ENCODE data around the gene DMRTB1.

Gene DMRTB1

DNA sequence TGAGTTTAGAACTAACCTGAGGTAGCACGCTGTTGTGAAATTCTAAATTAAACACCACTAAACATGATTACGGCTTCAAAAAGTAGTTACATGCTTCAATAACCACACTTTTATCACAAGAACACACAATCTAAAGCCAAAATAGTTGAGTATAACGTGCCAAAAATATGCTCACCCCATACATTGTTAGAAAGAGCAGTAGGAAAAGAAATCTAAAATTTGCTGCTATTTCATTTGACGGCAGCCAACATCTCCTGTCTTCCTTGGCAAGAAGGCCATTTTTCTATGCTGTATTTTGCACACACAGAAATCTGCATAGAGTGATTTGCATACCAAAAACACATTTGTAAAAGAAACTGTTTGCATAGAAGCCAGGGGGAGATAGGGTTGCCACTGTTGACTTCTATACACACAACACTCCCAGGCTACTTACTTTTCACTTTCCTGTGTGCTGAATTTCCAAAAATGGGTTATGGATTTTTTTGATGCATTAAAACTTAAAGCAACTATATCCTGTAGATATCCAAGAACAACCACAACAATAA, 42.9 kb upstream of the DMRTB1 start:
- no peaks in the 10 kb centered on the region for H3K9me3 ChIP-seq (ENCODE audit: control insufficient read depth, low read length)
- H3K27ac ChIP-seq (ENCODE audit: insufficient read depth, low read depth, low read length, poor library complexity, severe bottlenecking), result no peak overlapping the region
- 83% methylated on average over 4 of the region's 4 CpGs for WGBS, 2 experiments

DNA sequence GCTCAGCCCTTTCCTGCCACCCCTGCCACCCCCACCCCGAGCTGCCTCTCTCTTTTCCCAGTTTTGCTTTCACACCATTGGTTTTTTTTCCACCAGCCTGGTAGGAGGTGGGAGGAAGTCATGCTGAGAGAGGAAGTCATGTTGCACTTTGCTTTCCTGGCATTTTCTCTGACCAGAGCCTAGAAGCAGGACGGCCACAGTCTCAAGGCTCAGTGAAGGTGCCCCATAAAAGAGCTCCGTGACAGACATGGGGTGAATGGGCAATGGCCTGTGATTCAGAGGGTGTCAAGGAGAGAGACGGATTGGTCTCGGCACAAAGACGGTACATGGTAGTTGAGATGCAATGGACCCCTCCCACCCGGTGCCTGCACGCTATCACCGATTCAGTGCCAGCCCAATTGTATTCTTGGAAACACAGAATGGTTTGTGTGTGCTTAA, 42.1 kb upstream of the DMRTB1 start:
- 30 to 44% methylated on average over 9 of the region's 9 CpGs for WGBS, 2 experiments
- Histone ChIP-seq H3K27me3 (ENCODE audit: control insufficient read depth, insufficient read depth, low read length, poor library complexity, severe bottlenecking) (no peaks in the 10 kb centered on the region), H3K4me3 (ENCODE audit: insufficient read depth, low read depth, low read length) (no peak overlapping the region), H3K36me3 (ENCODE audit: control insufficient read depth, insufficient read depth, low read length) (no peaks in the 10 kb centered on the region), H3K4me1 (ENCODE audit: control insufficient read depth, insufficient read depth, low read length) (peaks cover 11% of the 10 kb centered on the region), H3K9me3 (ENCODE audit: control insufficient read depth, low read length) (no peaks in the 10 kb centered on the region), H3K27ac (ENCODE audit: insufficient read depth, low read depth, low read length, poor library complexity, severe bottlenecking) (no peak overlapping the region)

More for the DNA sequence above, 42.9 kb upstream of the DMRTB1 start:
- H3K36me3 ChIP-seq (ENCODE audit: control insufficient read depth, insufficient read depth, low read length), result no peaks in the 10 kb centered on the region
- no peaks in the 10 kb centered on the region for H3K27me3 ChIP-seq (ENCODE audit: control insufficient read depth, insufficient read depth, low read length, poor library complexity, severe bottlenecking)
- peaks cover 11% of the 10 kb centered on the region for H3K4me1 ChIP-seq (ENCODE audit: control insufficient read depth, insufficient read depth, low read length)
- no peak overlapping the region for H3K4me3 ChIP-seq (ENCODE audit: insufficient read depth, low read depth, low read length)

DNA sequence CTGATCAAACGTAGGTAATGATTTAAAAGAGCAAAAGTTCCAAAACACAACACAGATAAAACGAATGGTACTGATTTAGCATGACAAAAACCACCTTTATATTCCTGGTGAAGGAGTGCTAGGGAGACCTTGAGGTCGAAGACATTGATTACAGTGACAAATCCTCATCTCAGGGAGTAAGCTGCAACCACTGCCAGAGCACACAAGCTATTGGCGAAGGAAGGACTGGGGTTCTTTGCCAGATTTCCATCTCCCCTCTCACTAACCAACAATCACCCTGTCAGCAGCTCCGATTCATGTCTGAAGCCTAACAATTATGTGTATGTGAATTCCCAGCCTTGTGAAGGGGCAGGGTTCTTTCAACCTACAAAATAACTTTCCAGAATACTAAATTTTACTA, 40.2 kb upstream of the DMRTB1 start:
- Histone ChIP-seq H3K27ac (ENCODE audit: insufficient read depth, low read depth, low read length, poor library complexity, severe bottlenecking) (no peak overlapping the region), H3K9me3 (ENCODE audit: control insufficient read depth, low read length) (no peaks in the 10 kb centered on the region), H3K36me3 (ENCODE audit: control insufficient read depth, insufficient read depth, low read length) (no peaks in the 10 kb centered on the region), H3K27me3 (ENCODE audit: control insufficient read depth, insufficient read depth, low read length, poor library complexity, severe bottlenecking) (no peaks in the 10 kb centered on the region), H3K4me3 (ENCODE audit: insufficient read depth, low read depth, low read length) (no peak overlapping the region), H3K4me1 (ENCODE audit: control insufficient read depth, insufficient read depth, low read length) (peaks cover 11% of the 10 kb centered on the region)
- WGBS, 2 experiments, result 48 to 62% methylated on average over 4 to 5 of the region's 5 CpGs

DNA sequence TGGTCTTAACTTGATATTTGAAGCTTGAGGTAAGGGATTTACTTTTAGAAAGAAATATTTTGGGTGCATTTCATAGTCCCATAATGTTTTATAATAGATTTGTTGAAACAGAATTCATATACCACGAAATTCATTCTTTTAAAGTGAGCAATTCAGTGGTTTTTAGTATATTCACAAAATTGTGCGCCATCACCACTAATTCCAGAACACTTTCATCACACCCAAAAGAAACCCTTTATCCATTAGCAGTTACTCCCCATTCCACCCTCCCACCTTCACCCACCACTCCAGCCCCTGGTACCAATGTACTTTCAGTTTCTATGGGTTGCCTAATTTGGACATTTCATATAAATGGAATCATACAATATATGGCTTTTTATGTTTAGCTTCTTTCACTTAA, 38.9 kb upstream of the DMRTB1 start:
- 77 to 98% methylated on average over 2 of the region's 2 CpGs for WGBS, 2 experiments

DNA sequence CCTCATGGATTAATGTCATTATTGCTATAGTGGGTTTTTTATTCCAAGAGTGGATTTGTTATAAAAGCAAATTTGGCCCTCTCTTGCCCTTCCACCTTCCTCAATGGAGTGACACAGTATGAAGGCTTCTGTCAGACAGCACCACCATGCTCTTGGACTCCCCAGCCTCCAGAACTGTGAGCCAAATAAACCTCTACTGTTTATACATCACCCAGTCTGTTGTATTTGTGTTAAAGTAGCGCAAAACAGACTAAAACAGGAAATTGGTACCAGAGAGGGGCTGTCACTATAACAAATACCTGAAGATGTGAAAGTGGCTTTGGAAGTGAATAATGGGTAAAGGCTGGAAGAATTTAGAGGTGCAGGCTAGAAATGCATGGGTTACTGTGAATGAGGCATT, 38.0 kb upstream of the DMRTB1 start:
- Histone ChIP-seq H3K27ac (ENCODE audit: insufficient read depth, low read depth, low read length, poor library complexity, severe bottlenecking) (no peak overlapping the region), H3K36me3 (ENCODE audit: control insufficient read depth, insufficient read depth, low read length) (no peaks in the 10 kb centered on the region), H3K4me3 (ENCODE audit: insufficient read depth, low read depth, low read length) (no peak overlapping the region), H3K4me1 (ENCODE audit: control insufficient read depth, insufficient read depth, low read length) (peaks cover 11% of the 10 kb centered on the region), H3K27me3 (ENCODE audit: control insufficient read depth, insufficient read depth, low read length, poor library complexity, severe bottlenecking) (no peaks in the 10 kb centered on the region), H3K9me3 (ENCODE audit: control insufficient read depth, low read length) (no peaks in the 10 kb centered on the region)
- WGBS, 2 experiments, result 92 to 100% methylated on average over 1 of the region's 1 CpG

More for the DNA sequence above, 38.9 kb upstream of the DMRTB1 start:
- no peaks in the 10 kb centered on the region for H3K9me3 ChIP-seq (ENCODE audit: control insufficient read depth, low read length)
- no peaks in the 10 kb centered on the region for H3K36me3 ChIP-seq (ENCODE audit: control insufficient read depth, insufficient read depth, low read length)
- no peaks in the 10 kb centered on the region for H3K27me3 ChIP-seq (ENCODE audit: control insufficient read depth, insufficient read depth, low read length, poor library complexity, severe bottlenecking)
- no peak overlapping the region for H3K27ac ChIP-seq (ENCODE audit: insufficient read depth, low read depth, low read length, poor library complexity, severe bottlenecking)
- no peak overlapping the region for H3K4me3 ChIP-seq (ENCODE audit: insufficient read depth, low read depth, low read length)
- H3K4me1 ChIP-seq (ENCODE audit: control insufficient read depth, insufficient read depth, low read length), result peaks cover 11% of the 10 kb centered on the region

DNA sequence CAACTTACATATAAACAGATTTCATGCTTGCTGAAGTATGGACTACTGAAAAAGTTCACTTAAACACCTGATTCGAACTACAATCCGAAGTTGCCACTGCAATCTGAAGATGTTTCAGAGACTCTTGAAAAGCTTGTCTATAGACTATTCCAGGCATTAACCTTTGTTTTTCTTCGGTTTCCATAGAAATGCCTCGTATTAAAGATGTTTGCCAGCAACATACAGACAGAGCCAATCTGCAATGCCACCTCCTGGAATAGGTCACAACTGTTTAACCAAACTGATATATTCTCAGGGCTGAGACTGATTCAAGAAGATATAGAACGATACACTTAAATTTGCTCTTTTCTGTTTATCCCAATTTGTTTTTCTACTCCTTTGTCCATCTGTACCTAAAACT, 28.9 kb upstream of the DMRTB1 start:
- Histone ChIP-seq H3K4me1 (ENCODE audit: control insufficient read depth, insufficient read depth, low read length) (no peaks in the 10 kb centered on the region), H3K36me3 (ENCODE audit: control insufficient read depth, insufficient read depth, low read length) (no peaks in the 10 kb centered on the region), H3K27ac (ENCODE audit: insufficient read depth, low read depth, low read length, poor library complexity, severe bottlenecking) (no peak overlapping the region), H3K4me3 (ENCODE audit: insufficient read depth, low read depth, low read length) (no peak overlapping the region), H3K27me3 (ENCODE audit: control insufficient read depth, insufficient read depth, low read length, poor library complexity, severe bottlenecking) (no peaks in the 10 kb centered on the region), H3K9me3 (ENCODE audit: control insufficient read depth, low read length) (no peaks in the 10 kb centered on the region)
- WGBS, 2 experiments, result 51% methylated on average over 5 of the region's 5 CpGs

DNA sequence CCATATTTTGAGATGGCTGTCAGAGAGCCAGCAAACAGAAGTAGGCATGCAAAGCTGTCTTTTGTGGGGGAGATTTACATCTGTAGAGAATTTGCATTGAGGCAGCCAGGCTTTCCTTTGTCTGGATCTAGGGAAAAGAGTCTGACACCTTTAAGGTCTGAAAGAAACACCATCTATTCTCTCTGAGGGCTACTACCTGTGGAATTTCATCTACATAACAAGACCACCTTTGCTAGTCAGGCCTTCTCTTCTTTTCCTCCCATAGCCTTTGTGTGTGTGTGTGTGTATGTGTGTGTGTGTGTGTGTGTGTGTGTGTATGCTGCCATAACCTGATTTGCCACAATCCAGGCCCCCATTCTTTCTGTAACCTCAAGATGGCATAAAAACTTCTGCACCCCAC, 28.4 kb upstream of the DMRTB1 start:
- no peaks in the 10 kb centered on the region for H3K9me3 ChIP-seq (ENCODE audit: control insufficient read depth, low read length)
- no peak overlapping the region for H3K4me3 ChIP-seq (ENCODE audit: insufficient read depth, low read depth, low read length)
- no peaks in the 10 kb centered on the region for H3K36me3 ChIP-seq (ENCODE audit: control insufficient read depth, insufficient read depth, low read length)
- H3K27me3 ChIP-seq (ENCODE audit: control insufficient read depth, insufficient read depth, low read length, poor library complexity, severe bottlenecking), result no peaks in the 10 kb centered on the region
- H3K27ac ChIP-seq (ENCODE audit: insufficient read depth, low read depth, low read length, poor library complexity, severe bottlenecking), result no peak overlapping the region
- no peaks in the 10 kb centered on the region for H3K4me1 ChIP-seq (ENCODE audit: control insufficient read depth, insufficient read depth, low read length)

DNA sequence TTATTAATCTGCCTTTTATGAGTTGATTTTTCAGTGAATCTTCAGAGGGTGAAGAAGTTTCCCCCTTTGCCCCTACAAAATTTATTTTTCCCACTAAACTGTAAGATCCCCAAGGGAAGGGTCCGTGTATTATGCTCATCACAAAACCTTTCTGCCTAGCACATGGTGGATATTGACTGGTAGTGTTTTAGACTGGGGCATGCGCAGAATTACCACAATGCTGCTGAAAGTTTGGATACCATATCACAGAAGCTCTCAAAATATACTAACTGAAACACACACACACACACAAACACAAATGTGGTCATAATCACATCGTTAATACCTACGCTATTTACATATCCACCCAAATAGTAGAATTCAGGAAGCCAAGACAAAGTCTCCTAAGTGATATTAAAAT, 28.0 kb upstream of the DMRTB1 start:
- Histone ChIP-seq H3K27me3 (ENCODE audit: control insufficient read depth, insufficient read depth, low read length, poor library complexity, severe bottlenecking) (no peaks in the 10 kb centered on the region), H3K4me1 (ENCODE audit: control insufficient read depth, insufficient read depth, low read length) (no peaks in the 10 kb centered on the region), H3K4me3 (ENCODE audit: insufficient read depth, low read depth, low read length) (no peak overlapping the region), H3K36me3 (ENCODE audit: control insufficient read depth, insufficient read depth, low read length) (no peaks in the 10 kb centered on the region), H3K9me3 (ENCODE audit: control insufficient read depth, low read length) (no peaks in the 10 kb centered on the region), H3K27ac (ENCODE audit: insufficient read depth, low read depth, low read length, poor library complexity, severe bottlenecking) (no peak overlapping the region)
- 52 to 76% methylated on average over 3 to 4 of the region's 4 CpGs for WGBS, 2 experiments

DNA sequence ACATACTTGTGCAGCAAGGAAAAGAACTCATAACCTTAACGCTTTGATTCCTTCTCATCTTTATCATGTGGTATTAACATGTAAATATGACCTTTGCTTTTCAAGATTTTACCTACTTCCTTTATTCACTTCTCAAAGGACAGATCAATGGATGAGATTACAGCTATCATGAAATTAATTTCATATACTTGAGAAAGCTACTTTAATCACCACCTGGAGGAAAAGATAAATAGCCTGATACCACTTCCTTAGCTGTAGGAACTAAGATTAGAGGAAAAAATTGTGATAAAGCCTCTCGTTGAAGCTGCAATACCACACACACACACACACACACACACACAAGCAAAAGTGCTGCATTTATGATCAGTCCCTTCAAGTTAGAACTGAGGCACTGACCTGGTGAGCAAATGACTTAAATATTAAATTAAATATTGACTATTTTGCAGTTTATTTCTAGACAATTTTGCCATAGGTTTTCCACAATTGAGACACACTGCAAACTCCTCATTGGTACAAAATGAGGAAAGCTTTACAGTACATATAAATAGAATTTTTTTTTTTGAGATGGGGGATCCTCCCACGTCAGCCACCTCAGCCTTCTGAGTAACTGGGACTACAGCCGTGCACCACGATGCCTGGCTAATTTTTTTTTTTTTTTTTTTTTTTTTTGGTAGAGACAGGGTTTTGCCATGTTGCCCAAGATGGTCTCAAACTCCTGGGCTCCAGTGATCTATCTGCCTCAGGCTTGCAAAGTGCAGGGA, 27.2 kb upstream of the DMRTB1 start:
- WGBS, 2 experiments, result 84 to 90% methylated on average over 3 to 5 of the region's 5 CpGs
- Histone ChIP-seq H3K27ac (ENCODE audit: insufficient read depth, low read depth, low read length, poor library complexity, severe bottlenecking) (no peak overlapping the region), H3K27me3 (ENCODE audit: control insufficient read depth, insufficient read depth, low read length, poor library complexity, severe bottlenecking) (no peaks in the 10 kb centered on the region), H3K9me3 (ENCODE audit: control insufficient read depth, low read length) (no peaks in the 10 kb centered on the region), H3K36me3 (ENCODE audit: control insufficient read depth, insufficient read depth, low read length) (no peaks in the 10 kb centered on the region), H3K4me3 (ENCODE audit: insufficient read depth, low read depth, low read length) (no peak overlapping the region), H3K4me1 (ENCODE audit: control insufficient read depth, insufficient read depth, low read length) (no peaks in the 10 kb centered on the region)

DNA sequence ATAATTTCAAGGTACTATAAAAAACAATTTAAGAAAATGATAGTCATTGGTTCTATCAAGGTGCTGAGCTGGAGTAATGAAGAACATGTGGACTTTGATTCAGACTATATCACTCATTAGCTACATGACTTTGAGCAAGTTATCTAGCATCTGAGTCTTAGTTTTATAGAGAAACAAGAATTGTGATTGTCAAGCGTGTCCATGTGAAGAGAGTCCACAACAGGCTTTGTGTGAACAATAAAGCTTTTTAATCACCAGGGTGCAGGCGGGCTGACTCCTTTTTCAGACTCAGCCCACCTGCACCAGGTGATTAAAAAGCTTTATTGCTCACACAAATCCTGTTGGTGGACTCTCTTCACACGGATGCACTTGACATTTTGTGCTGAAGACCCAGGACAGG, 26.6 kb upstream of the DMRTB1 start:
- Histone ChIP-seq H3K27me3 (ENCODE audit: control insufficient read depth, insufficient read depth, low read length, poor library complexity, severe bottlenecking) (no peaks in the 10 kb centered on the region), H3K4me3 (ENCODE audit: insufficient read depth, low read depth, low read length) (no peak overlapping the region), H3K9me3 (ENCODE audit: control insufficient read depth, low read length) (no peaks in the 10 kb centered on the region), H3K4me1 (ENCODE audit: control insufficient read depth, insufficient read depth, low read length) (no peaks in the 10 kb centered on the region), H3K36me3 (ENCODE audit: control insufficient read depth, insufficient read depth, low read length) (no peaks in the 10 kb centered on the region), H3K27ac (ENCODE audit: insufficient read depth, low read depth, low read length, poor library complexity, severe bottlenecking) (no peak overlapping the region)
- WGBS, 2 experiments, result 91 to 92% methylated on average over 3 of the region's 3 CpGs

Data from ectodermal cell (in vitro differentiated cells).